A549 (cell line): ENCODE data around the gene RPAIN. TPM values are rescaled to one million over a fixed set of nuclear protein-coding genes. Genes with fewer than 3 reads are reported as not detected.

Experiments used
- ATAC-seq, 2 experiments: fragments of 200-7000 bp in 1 of 2; fragments of >200 bp in 1 of 2; cut with Nextera tagmentation in 1 of 2; cut with Tn5 transposase in 1 of 2; 3 replicates each; pipeline versions ENCODE4 v1.8.0 to v1.9.1; 2018 to 2020; ENCODE audit warnings: mild to moderate bottlenecking in 1 of 2, moderate library complexity in 1 of 2
- CTCF ChIA-PET: fragments of 300-600 bp; sonication (Branson Sonifier 250); formaldehyde crosslinking; extraction: SDS; loops from one replicate; lab custom pipeline; 2021; ENCODE audit warnings: antibody characterized with exemption, inconsistent platforms; lab: Yijun Ruan, JAX
- POLR2A ChIA-PET: fragments of 350-600 bp; formaldehyde crosslinking; extraction: SDS; loops from one replicate; lab custom pipeline; 2021; ENCODE audit warnings: antibody characterized with exemption, inconsistent platforms; lab: Yijun Ruan, JAX
- DNase-seq, 2 experiments: peaks; one replicate each; pipeline versions ENCODE4 v3.0.0 to v3.0.0-alpha.2; 2011 to 2016; ENCODE audit warnings: low read depth in 1 of 2, low spot score in 1 of 2
- FAIRE-seq: peaks from 2 replicates; lab custom pipeline; 2011; peaks lifted over from hg19 to GRCh38; lab: Jason Lieb, UNC
- H3K27ac ChIP-seq, 2 experiments: fragments of >200 bp; sonication (Bioruptor Twin); formaldehyde crosslinking; 3 replicates each; pipeline ENCODE4 v1.5.1; 2016 to 2017
- H3K4me1 ChIP-seq: fragments of >200 bp; sonication (Bioruptor Twin); formaldehyde crosslinking; 3 replicates; pipeline ENCODE4 v1.6.1; 2016
- H3K4me2 ChIP-seq: fragments of >200 bp; sonication (Bioruptor Twin); formaldehyde crosslinking; 3 replicates; pipeline ENCODE4 v1.6.1; 2016
- H3K4me3 ChIP-seq: fragments of >200 bp; sonication (Bioruptor Twin); formaldehyde crosslinking; 3 replicates; pipeline ENCODE4 v1.5.1; 2016
- H3K9me3 ChIP-seq: fragments of >200 bp; sonication (Bioruptor Twin); formaldehyde crosslinking; 3 replicates; pipeline ENCODE4 v1.6.1; 2016
- ATOH8 ChIP-seq: fragments of 250-450 bp; sonication (Bioruptor Pico); IDR thresholded peaks from 2 replicates; pipeline ENCODE4 v1.5.0; 2020; ENCODE audit warnings: low read depth, mild to moderate bottlenecking, moderate library complexity
- CEBPB ChIP-seq, 2 experiments: fragments of >200 bp in 1 of 2; sonication (Bioruptor Twin) in 1 of 2; formaldehyde crosslinking in 1 of 2; IDR thresholded peaks; 2 replicates each; pipeline ENCODE4 v1.6.1; 2012 to 2016
- CHD2 ChIP-seq: fragments of 150-350 bp; IDR thresholded peaks from 2 replicates; pipeline ENCODE4 v1.6.1; 2014; ENCODE audit warnings: low read length; ENCODE audit not compliant: partially characterized antibody
- EHMT2 ChIP-seq: fragments of 200-600 bp; sonication (generic); IDR thresholded peaks from 2 replicates; pipeline ENCODE4 v1.6.1; 2016; ENCODE audit warnings: antibody characterized with exemption, low read depth, mild to moderate bottlenecking, moderate library complexity
- ELK1 ChIP-seq: fragments of 150-350 bp; IDR thresholded peaks from 2 replicates; pipeline ENCODE4 v1.6.1; 2014; ENCODE audit warnings: low read depth, mild to moderate bottlenecking, low read length
- EP300 ChIP-seq, 2 experiments: fragments of >200 bp; sonication (Bioruptor Twin); formaldehyde crosslinking; IDR thresholded peaks; 2 replicates in 1 of 2; 3 replicates in 1 of 2; pipeline ENCODE4 v1.6.1; 2016 to 2017
- FOSL2 ChIP-seq, 2 experiments: fragments of 450-650 bp in 1 of 2; fragments of >200 bp in 1 of 2; sonication (Bioruptor Twin) in 1 of 2; formaldehyde crosslinking; IDR thresholded peaks; 2 replicates each; pipeline versions ENCODE4 v1.5.0 to v1.6.1; 2016 to 2020; ENCODE audit warnings: mild to moderate bottlenecking in 1 of 2, moderate library complexity in 1 of 2
- HDAC2 ChIP-seq: fragments of 200-600 bp; sonication (generic); IDR thresholded peaks from 2 replicates; pipeline ENCODE4 v1.6.1; 2016
- HES2 ChIP-seq: fragments of >200 bp; sonication (Bioruptor Twin); formaldehyde crosslinking; IDR thresholded peaks from 2 replicates; pipeline ENCODE4 v1.6.1; 2016
- KDM1A ChIP-seq: fragments of 200-600 bp; sonication (generic); IDR thresholded peaks from 2 replicates; pipeline ENCODE4 v1.6.1; 2016; ENCODE audit warnings: low read depth, mild to moderate bottlenecking
- MAFK ChIP-seq: fragments of 450-650 bp; IDR thresholded peaks from 2 replicates; pipeline ENCODE4 v1.6.1; 2014; ENCODE audit not compliant: partially characterized antibody
- MAX ChIP-seq: IDR thresholded peaks from 2 replicates; pipeline ENCODE4 v1.6.1; 2012
- MAZ ChIP-seq: fragments of 150-350 bp; IDR thresholded peaks from 2 replicates; pipeline ENCODE4 v1.6.1; 2014; ENCODE audit warnings: antibody characterized with exemption, low read depth, low read length, borderline replicate concordance
- NR3C1 ChIP-seq: fragments of >200 bp; sonication (Bioruptor Twin); formaldehyde crosslinking; IDR thresholded peaks from 3 replicates; pipeline ENCODE4 v1.6.1; 2017
- POLR2AphosphoS2 ChIP-seq: conservative IDR thresholded peaks from 2 replicates; pipeline ENCODE4 v1.6.1; 2012; ENCODE audit warnings: low read length, improper control_type of control experiment, inconsistent platforms
- RAD21 ChIP-seq, 2 experiments: fragments of >200 bp in 1 of 2; sonication (Bioruptor Twin) in 1 of 2; formaldehyde crosslinking in 1 of 2; IDR thresholded peaks in 1 of 2; conservative IDR thresholded peaks in 1 of 2; 2 replicates in 1 of 2; 3 replicates in 1 of 2; pipeline ENCODE4 v1.6.1; 2012 to 2018; ENCODE audit warnings: inconsistent platforms in 1 of 2
- SMC3 ChIP-seq: fragments of >200 bp; sonication (Bioruptor Twin); formaldehyde crosslinking; IDR thresholded peaks from 3 replicates; pipeline ENCODE4 v1.6.1; 2018; ENCODE audit warnings: inconsistent platforms
- TFCP2L1 ChIP-seq: fragments of 250-450 bp; sonication (Bioruptor Pico); IDR thresholded peaks from 2 replicates; pipeline ENCODE4 v1.5.0; 2021; ENCODE audit warnings: mild to moderate bottlenecking
- TP53 ChIP-seq: fragments of 250-450 bp; sonication (Bioruptor Pico); IDR thresholded peaks from 2 replicates; pipeline ENCODE4 v1.5.0; 2021; ENCODE audit warnings: mild to moderate bottlenecking, moderate library complexity
- ZC3H11A ChIP-seq: fragments of 450-650 bp; IDR thresholded peaks from 2 replicates; pipeline ENCODE4 v1.6.1; 2014; ENCODE audit warnings: antibody characterized with exemption, mild to moderate bottlenecking
- WGBS: methylation state at CpG from one replicate; pipeline ENCODE4 v1.1.6; 2017; ENCODE audit errors: missing lambda C conversion rate; 5-methylcytosine and 5-hydroxymethylcytosine counted together
- polyA plus RNA-seq, 4 experiments: library from polyadenylated mRNA; depleted of rRNA in 3 of 4; stranded (reverse); fragments of >200 nt; fragmentation: RNase III in 1 of 4; extraction: RNeasy Plus Mini Kit Qiagen cat#74134 plus additional on column Dnase treatment in 1 of 4; gene quantifications; 2 replicates in 3 of 4; 3 replicates in 1 of 4; pipeline ENCODE4 v1.2.3, GENCODE V29; 2011 to 2017

Gene RPAIN
- polyA plus RNA-seq, 2 of the 4 experiments (the other 2 are of a cell fraction), result 67.6 to 71.9 TPM

GRCh38 chr17:5380491-5381135, 39.4 kb upstream of the RPAIN start:
- ChIA-PET CTCF (interaction anchor here (0.9 to 1.6 kb wide), 4 partner anchors 11 to 132 kb away, joined by 3 to 6 read pairs (median 3); no protein-coding TSS in a partner anchor), POLR2A (interaction anchor here (1.8 kb wide), 1 partner anchor 39 kb away, joined by 5 read pairs; the partner anchor contains the start of genes NUP88 and RPAIN)
- no peak overlapping the region for H3K4me3 ChIP-seq
- whole genome bisulfite sequencing, result 80% methylated on average over 7 of the region's 7 CpGs
- TF ChIP-seq HDAC2, result no peak
- TF ChIP-seq EHMT2, result no peak
- TF ChIP-seq CEBPB (IDR thresholded peaks at IDR 0.05), result no peak
- TF ChIP-seq POLR2AphosphoS2, result no peak
- TF ChIP-seq SMC3, result no peak
- TF ChIP-seq MAX, result no peak
- no peak for TF ChIP-seq CHD2
- TF ChIP-seq ELK1, result no peak
- no peak for TF ChIP-seq MAFK
- no peak for TF ChIP-seq ZC3H11A
- no peak for TF ChIP-seq NR3C1
- no peak for TF ChIP-seq RAD21 (conservative IDR thresholded peaks at IDR 0.05 in 1 of 2, IDR thresholded peaks at IDR 0.05 in 1 of 2)
- TF ChIP-seq HES2, result no peak
- no peak for TF ChIP-seq KDM1A
- TF ChIP-seq ATOH8 (CRISPR knock-in tag), result no peak
- ATAC-seq (peak in 1 of 2 experiments; percentile 8; a peak in 1 of 6 replicates), DNase-seq (no peak), FAIRE-seq (no peak)
- no peaks in the 10 kb centered on the region for H3K9me3 ChIP-seq
- H3K27ac ChIP-seq, result no peak overlapping the region
- H3K4me1 ChIP-seq, result no peaks in the 10 kb centered on the region
- no peak overlapping the region for H3K4me2 ChIP-seq

GRCh38 chr17:5381542-5381941, 38.4 kb upstream of the RPAIN start:
- Histone ChIP-seq H3K27ac (no peak overlapping the region), H3K4me1 (no peaks in the 10 kb centered on the region), H3K4me2 (no peak overlapping the region), H3K9me3 (no peaks in the 10 kb centered on the region), H3K4me3 (no peak overlapping the region)
- TF ChIP-seq MAFK, result peak; percentile 32
- TF ChIP-seq NR3C1, result no peak
- no peak for TF ChIP-seq FOSL2 (IDR thresholded peaks at IDR 0.05)
- peak; percentile 9; the same call in 1 of the 2 replicates for TF ChIP-seq FOSL2 (CRISPR knock-in tag; IDR thresholded peaks at IDR 0.05)
- no peak for TF ChIP-seq TFCP2L1 (CRISPR knock-in tag)
- ChIA-PET POLR2A (interaction anchor here (1.8 kb wide), 1 partner anchor 38 kb away, joined by 5 read pairs; the partner anchor contains the start of genes NUP88 and RPAIN), CTCF (interaction anchor here (0.8 to 1.4 kb wide), 2 partner anchors 58 to 60 kb away, joined by 3 to 6 read pairs; partner anchors contain the start of gene C1QBP)
- WGBS, result 94% methylated on average over 4 of the region's 4 CpGs
- no peak; a peak in 1 of 6 replicates for ATAC-seq
- no peak for FAIRE-seq
- DNase-seq, result no peak

GRCh38 chr17:5391678-5392077, 28.3 kb upstream of the RPAIN start:
- TF ChIP-seq TP53 (no peak), MAZ (no peak), EP300 (IDR thresholded peaks at IDR 0.05) (no peak), POLR2AphosphoS2 (0 out of 2 replicates have a peak, but pooled peaks have one; percentile 69)
- TF ChIP-seq, all 56 proteins: peak for 1
- Histone ChIP-seq H3K4me2 (no peak overlapping the region), H3K4me1 (no peaks in the 10 kb centered on the region), H3K4me3 (no peak overlapping the region), H3K9me3 (no peaks in the 10 kb centered on the region), H3K27ac (no peak overlapping the region)
- no peak for DNase-seq
- 95% methylated on average over 5 of the region's 5 CpGs for WGBS
- FAIRE-seq, result no peak
- CTCF ChIA-PET, result interaction anchor here (0.6 to 1.6 kb wide), 6 partner anchors 11 to 142 kb away, joined by 3 to 5 read pairs (median 4); no protein-coding TSS in a partner anchor
- ATAC-seq, result no peak
- POLR2A ChIA-PET, result interaction anchor here (0.8 kb wide), 1 partner anchor 47 kb away, joined by 3 read pairs; the partner anchor contains the start of gene C1QBP
